ENCODE data around the gene HYAL4.

GRCh38 chr7:123872908-123873307, 27.9 kb downstream of the HYAL4 start:
- no peak for TF ChIP-seq CTCF (IDR thresholded peaks at IDR 0.05; ENCODE audit: low read depth, low read length)
- TF ChIP-seq POLR2A (IDR thresholded peaks at IDR 0.05; ENCODE audit: extremely low read depth, insufficient read length), result no peak
